Stimulated activated CD8-positive, alpha-beta memory T cell treated with anti-CD3 and anti-CD28 coated beads, Interleukin-2, amount 100 ng/mL, for 48 hours (primary cell): Measurements from ENCODE around the gene FGR.
"Not testable (repeated sequence)": the region's sequence is repeated elsewhere in the genome, so short reads cannot be mapped to it uniquely, and the experiment has no call there.

Experiments used
- DNase-seq, 2 donors: peaks; one replicate each; pipeline ENCODE4 v3.0.0-alpha.2; 2020; ENCODE audit warnings: low read depth in 2 of 2

Gene FGR

DNA sequence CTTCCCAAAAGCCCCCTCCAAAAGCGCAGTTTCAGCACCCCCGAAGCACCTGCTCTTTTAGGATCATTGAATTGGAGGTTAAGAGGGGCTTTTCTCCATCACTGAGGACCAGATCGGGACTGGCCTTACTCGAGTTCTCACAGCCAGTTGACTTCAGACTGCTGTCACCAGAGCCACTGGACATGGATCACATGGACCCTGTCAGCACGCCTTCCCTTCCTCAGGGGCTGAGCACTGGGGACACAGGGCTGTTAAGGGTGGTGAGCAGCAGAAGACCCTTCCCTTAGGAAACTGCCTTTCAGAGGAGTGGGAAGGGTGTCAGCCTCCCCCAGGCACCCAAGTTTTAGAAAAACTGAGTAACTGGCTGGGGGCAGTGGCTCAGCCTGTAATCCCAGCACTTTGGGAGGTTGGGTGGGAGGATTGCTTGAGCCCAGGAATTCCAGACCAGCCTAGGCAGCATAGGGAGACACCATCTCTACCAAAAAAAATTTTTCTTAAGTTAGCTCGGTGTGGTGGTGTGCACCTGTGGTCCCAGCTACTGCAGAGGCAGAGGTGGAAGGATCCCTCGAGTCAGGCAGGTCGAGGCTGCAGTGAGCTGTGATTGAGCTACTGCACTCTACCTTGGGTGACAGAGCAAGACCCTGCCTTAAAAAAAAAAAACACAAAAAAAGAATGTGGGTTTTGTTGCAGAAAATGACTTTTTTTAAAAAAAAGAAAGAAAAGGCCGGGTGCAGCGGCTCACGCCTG, 584 bp upstream of the FGR start:
- no peak for DNase-seq

DNA sequence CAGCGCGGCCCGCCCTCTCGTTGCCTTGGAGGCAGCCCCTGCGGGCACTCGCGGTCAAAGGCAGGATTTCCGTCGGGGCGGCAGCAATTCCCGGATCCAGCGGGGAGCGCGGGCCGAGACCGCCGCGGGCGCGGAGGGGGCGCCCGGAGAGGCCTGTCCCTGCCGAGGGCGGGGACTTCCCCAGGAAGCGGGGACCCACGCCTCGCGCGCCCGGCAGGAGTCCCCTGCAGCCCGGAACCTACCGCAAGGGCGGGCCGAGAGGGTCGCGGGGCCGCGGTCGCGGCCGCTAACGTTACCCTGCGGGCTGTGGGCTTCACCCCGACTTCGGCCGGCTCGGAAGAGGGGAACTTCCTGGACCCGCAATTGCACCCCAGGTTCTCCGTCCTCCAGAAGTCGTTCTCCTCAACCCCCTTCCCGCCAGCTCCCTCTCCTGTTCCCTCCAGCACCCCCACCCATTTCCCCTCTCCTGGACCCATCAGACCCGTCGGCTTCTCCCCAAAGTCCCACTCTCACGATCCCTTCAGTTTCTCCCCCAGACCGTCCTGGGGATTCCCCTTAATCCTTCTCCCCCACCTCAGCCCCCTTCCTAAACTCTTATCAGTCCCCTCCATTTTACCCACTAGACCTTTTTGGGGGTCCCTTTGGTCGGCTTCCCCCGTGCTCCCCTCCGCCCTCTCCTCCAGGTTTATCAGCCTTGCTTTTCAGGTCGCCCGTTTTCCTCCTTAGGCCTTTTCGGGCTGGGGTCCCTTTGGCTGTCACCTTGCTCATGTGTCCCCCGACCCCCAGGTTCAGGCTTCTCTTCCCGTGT, 604 bp downstream of the FGR start:
- no peak for DNase-seq

DNA sequence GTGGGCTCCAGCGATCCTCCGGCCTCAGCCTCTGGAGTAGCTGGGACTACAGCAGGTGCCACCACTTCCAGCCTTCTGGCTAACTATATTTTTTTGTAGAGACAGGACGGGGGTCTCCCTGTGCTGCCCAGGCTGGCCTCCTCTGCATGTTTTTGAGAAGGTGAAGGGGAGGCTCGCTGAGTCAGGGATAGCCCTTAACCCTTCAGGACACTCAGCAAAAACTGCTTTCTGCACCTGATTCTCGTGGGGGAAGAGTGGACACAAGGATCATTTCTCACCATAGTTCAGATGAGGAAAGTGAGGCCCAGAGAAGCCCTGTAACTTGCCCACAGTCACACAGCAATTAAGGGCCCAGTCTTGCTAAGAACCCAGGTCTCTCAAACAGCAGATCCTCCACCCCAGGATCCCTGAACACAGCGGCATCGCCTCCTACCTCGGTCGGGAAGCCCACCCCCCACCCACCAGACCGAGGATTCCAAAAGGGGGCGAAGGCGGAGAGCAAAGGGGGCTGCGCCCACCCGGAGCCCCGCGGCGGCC, 1.3 kb downstream of the FGR start:
- no peak for DNase-seq

DNA sequence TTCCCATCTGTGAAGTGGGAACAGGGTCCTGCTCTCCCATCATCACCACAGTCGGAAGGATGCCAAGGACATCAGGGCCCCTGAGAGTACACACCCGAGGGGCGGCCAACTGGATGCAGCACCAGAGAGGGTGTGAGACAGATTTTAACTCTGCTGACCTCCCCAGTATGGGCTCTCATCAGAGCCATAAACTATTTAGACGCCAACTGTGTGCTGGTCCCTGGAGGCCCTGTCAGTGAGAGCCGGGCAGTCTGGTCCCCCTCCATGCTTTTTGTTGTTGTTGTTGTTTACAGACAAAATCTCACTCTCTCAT, 1.7 kb downstream of the FGR start:
- DNase-seq: no peak

DNA sequence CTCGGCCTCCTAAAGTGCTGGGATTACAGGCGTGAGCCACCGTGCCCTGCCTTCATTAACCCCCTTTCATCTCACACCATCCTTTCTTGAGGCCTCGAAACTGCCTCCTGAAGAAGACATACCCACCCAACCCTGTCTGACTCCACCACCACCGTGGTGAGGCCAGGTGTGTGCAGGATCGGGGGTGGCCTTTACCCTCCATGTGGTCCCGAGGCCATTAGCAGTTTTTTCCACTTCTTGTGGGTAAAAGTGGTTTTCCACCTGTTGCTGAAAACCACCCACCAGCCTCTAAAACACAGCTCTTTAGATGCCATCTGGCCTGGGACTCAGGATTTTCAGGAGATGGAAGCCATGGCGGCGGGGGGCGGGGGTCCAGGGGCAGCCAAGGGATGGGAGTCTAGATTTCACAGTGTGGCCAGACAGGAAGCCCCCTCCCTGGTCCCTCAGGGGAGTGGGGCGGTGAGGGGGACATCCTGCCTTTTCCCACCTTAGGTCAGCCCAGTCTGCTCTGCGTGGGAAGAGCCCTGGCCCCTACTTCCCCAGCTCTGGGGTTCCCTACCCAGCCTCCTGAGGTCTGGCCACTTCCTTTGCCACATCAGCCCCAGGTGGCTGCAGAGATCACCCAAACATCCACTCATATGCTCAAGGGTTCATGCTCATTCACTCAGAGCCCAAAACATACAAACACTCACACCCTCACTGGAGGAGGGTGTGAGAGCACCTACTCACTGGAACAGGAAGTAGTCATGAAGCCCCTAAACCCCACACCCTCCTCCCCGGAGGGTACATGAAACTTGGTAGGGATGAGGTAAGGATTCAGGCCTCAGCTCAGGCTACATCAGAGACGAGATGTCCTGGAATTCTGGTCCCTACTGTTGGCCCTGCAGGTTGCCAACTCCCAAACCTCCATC, 2.3 kb downstream of the FGR start:
- DNase-seq: peak; percentile 56 to 63

DNA sequence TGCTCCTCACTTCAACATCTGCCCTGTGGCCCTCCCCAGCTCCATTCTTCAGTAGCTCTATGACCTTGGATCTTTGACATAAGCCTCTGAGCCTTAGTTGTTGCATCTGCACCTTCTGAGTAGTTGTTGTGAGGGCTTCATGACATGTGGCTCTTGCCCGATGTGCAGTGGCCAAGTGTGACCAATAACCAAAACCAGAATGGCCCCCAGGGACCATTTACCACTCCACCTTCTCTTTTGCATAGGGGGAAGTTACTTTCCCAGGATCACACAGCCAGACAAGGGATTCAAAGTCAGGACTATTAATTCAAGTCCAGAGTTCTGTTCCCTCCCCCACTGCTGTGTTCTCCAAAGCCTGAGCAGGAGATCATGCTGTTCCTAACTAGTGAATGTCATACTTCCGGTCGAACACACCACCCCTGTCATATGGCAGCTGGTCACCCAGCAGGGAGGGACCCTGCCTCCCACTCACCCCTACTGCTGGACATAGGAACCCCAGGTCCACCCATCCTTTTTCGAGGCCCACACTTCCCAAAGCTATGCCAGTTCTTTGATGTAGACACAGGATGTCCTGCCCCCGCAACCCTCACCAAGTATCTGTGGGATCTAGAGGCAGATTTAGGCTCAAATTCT, 4.0 kb downstream of the FGR start:
- no peak for DNase-seq

DNA sequence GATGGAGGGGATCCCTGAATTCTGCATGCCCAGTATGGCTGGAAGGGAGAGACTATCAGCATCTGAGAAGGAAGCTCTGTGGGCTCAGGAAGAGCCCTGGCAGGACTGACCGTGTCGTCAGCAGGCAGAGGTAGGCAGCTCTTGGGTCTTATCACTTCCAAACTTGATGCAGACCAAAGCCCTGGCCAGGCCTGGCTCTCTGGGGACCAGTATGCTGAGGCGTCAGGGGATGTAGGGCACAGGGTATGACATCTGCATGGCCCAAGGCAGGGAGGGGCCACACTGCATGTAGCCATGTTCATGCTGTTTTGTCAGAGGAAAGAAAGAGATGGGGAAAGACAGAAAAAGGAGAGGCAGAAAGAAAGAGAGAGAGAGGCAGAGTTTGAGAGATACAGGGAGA, 6.3 kb downstream of the FGR start:
- no peak for DNase-seq

DNA sequence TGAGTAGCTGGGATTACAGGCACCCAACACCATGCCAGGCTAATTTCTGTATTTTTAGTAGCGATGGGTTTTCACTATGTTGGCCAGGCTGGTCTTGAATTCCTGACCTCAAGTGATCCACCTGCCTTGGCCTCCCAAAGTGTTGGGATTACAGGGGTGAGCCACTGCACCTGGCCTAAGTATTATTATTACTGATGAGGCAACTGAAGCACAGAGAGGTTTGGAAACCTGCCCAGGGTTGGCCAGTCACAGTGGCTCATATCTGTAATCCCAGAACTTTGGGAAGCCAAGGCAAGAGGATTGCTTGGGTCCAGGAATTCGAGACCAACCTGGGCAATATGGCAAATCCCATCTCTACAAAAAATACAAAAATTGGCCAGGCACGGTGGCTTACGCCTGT, 7.3 kb downstream of the FGR start:
- DNase-seq: not testable (repeated sequence)

DNA sequence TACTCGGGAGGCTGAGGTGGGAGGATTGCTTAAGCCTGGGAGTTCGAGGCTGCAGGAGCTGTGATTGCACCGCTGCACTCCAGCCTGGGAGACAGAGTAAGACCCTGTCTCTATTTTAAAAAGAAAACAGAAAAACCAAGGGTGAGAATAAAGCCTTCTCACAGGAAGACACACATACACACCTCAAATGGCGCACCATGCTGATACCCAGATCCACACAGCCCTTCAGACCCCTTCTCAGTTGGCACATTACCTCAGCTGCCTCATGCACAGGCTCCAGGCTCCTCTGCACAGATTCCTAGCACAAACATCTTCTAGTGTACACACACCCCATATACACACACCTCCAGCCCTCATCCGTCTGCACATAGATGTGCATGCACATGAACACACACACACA, 7.9 kb downstream of the FGR start:
- no peak for DNase-seq

DNA sequence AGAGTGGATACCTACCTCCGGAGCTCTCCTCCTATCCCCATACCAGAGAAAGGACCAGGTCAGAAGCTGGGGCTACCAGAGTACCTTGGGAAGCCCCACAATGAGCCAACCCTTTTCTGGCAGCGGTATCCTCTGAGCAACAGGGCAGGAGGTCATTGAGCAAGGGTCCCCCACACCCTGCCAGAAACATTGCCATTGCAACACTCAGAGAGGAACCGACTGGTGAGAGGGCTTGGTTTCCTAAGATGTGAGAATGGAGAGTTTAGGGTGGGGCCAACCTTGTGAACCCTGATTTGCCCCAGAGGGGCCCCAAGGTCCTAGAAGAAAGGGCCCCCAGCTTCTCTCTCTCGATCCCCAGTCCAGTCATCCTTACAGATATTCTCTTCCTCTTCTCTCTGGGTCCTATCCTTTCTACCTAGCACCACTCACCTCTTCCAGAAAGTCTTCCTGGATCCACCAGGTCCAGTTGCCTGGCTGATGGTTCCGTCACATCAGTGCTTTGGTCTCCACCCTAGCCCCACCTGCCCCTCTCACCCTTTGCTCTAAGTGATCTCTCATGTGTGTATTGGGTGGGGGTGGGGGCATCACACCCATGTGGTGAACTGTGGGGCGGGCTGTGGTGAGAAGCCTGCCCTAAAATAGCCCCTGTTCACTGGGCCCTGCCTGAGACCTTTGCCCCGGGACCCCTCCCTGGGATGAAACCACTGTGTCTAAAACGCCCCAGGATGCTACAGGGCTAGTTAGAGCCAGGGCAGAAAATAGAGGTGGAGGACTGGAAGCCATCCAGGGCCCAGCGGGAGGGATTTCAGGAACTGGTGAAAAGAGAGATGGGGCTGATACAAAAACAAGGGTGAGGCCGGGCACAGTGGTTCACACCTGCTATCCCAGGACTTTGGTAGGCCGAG, 8.7 kb downstream of the FGR start:
- DNase-seq: no peak

DNA sequence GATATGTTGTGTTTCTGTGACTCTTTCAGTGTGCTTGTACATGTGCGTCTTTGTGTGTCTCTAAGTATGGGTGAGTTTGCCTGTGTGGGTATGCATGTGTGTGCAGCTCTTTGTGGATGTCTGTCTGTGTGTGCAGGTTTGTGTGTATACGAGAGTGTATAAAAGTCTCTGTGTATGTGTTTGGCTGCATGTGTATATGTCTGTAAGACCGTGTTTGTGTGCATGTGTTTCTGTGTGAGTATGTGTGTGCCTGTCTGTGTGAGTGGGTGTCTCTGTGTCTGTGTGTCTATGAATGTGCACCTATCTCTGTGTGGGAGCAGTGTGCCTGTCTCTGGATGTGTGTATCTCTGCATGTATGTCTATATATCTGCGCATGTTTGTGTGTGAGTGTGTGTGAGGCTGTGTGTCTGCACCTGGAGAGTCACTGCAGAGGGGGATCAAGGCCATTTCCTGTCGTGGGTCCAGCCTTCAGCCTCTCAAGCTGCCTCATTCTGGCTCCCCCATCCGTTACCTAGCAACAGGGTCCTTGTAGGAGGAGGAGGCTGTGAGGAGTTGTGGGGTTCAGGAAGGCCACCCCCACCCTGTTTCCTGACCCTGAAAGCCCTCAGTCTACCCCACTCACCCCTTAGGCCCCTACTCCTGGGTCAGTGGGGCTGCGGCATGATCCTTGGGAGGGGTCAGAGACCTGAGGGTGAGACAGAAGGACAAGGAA, 10.4 kb downstream of the FGR start:
- no peak for DNase-seq

DNA sequence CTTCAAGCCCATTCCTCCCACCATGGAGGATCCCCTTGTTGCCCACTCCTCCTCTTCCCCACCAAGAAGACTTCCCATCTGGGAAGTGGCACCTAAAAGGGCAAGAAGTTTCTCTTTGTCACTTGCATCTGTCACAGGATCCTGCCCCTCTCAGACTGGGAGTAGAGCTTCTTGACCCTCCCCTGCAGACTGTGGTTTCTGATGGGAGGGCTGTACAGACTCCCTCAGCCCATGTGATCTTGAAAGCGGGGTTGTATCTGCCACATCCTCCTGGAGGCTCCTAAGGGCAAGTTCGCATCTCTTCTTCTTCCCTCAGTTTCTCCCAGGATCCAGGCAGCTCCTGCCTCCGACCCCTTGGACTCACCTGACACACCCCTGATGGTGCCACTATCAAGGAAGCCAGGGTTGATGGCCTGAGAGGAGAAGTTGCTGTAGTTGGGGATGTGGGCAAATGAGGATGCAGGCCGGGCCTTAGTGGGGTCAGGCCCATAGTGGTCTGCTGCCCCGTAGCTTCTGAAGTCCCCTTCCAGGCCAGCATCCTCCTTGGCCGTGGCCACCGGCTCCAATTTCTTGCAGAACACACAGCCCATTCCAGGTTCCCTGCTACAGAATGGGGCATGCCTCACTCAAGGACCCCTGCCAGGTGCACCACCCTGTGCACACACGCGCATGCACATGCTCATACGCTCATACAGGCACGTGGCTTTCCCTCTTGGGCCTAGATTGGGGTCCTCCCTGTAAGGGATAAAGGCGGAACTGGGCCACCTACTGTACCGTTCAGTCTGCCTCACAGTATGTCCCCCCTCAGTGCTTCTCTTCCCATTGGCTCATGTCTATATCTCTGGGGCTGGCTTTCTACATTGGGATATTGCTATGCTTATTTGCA, 11.4 kb downstream of the FGR start:
- DNase-seq: no peak

DNA sequence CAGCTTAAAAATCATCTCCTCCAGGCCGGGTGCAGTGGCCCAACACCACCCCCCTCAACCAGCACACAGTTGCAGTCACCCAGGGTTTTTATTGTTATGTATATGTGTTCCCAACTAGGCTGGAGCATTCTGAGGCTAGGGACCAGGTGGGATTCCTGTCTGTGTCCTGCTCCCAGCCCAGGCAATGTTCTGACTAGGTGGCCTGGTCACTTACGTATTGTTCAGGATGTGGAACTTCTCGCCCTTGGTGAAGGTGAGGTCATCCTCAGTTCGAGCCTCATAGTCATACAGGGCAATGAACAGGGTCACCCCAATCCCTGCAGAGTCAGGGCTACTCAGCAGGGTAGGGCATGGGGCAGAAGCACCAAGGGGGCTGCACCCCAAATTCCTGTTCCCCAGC, 12.2 kb downstream of the FGR start:
- DNase-seq: no peak

DNA sequence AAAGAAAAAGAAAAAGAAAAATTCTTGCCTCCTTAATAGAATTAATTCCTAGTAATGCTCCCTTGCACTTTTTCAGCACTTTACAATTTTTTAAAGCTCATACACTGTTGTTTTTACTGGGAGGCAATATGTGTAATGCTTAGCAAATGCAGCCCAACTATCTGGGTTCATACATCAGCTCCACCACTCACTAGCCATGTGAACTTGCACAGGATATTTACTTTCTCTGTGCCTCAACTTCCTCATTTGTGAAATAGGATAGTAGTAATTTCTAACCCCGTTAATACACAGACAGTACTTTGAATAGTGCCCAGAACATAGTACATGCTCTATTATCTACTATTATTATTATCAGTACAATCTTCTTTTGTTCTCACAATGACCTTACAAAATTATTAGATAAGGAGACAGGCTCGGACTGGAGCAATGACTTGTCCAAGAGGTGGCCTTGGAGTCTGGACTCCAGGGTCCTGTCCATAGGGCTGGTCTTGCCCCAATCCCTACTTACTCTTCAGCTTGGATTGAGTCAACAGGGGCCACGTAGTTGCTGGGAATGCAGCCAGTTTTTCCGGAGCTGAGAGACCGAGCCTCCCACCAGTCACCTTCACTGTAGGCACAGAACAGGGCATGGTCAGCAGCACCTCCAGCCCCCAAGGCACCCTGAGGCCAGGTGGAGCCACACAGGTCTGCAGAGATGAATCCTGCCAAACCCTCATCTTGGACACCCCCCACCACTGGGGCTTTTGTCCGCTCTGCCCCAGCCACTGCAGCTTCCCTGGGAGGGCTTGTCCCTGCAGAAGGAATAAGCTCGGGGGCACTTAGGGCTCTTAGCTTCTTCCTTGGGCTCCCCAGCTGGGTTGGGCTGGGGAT, 13.7 kb downstream of the FGR start:
- DNase-seq: no peak

DNA sequence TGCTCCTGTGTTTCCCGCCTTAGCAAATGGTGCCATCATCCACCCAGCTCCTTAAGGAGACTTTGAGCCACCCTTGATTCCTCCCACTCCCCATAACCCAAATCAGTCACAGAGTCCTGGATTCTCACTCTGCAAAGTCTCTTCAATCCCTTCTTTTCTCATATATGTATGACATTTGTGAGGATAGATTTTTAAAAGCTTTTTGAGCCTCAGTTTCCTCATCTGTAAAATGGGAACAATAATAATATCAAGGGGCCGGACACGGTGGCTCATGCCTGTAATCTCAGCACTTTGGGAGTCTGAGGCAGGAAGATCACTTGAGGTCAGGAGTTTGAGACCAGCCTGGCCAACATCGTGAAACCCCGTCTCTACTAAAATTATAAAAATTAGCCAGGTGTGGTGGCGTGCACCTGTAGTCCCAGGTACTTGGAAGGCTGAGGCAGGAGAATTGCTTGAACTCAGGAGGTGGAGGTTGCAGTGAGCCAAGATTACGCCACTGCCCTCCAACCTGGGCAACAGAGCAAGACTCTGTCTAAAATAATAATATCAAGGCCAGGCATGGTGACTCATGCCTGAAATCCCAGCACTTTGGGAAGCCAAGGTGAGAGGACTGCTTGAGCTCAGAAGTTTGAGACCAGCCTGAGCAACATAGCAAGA, 15.1 kb downstream of the FGR start:
- not testable (repeated sequence) for DNase-seq

DNA sequence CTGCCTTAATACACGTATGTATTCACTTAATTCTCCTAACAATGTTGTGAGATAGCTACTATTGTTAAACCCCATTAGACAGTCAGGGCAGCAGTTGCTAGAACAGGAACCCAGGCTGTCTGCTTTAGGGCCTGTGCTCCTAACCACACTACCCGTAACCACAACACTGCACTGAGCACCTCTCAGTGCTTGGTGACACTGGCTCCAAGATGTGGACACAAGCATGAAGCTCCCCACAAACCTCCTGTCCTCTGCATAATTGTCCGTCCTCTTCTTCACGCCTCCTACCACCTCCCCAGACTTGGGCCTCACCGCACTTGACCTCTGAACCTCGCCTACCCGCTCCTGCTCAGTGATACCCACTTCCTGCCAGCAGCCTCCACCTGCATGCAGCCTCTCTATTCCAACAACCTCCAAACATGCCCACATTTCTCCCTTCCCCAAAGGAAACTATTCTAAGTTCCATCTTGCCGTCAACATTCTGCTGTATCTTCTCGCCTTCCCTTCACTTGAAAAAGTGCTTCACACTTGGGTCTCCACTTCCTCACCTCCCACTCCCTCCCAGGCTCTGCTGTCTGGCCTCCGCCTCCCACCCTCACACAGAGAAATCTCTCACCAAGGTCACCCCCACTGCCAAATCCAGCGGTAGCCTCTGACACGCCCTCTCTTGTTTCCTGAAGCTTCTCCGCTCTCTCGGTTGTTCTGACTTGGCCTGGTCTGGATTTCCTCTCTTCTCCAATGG, 16.5 kb downstream of the FGR start:
- no peak for DNase-seq

DNA sequence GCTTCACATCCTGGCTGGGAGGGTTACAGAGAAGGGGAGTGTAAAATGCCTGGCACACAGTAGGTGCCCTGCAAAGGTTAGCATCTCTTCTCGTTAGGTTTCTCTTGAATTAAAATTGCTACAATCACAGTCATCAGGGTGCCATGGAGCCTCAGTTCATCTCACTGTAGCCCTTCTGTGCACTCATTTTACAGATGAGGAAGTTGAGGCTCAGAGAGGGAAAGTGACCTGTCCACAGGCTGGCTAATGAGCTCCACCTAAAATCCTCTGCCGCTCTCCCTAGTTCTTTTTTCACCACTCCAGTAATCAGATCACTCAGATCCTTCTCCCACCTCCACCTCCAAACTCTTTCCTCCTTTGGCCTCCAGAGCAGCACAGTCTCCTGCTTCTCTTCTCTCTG, 17.6 kb downstream of the FGR start:
- no peak for DNase-seq
